ENCODE measurements around the gene DLG5.

Gene DLG5

GRCh38 chr10:77819210-77820112 is 107.1 kb downstream of the DLG5 start:
- no peak for DNase-seq
- TF ChIP-seq GATA1 (IDR thresholded peaks at IDR 0.05; ENCODE audit: low read depth, low read length): no peak
- TF ChIP-seq POLR2A (IDR thresholded peaks at IDR 0.05; ENCODE audit: low read length): no peak

DNA sequence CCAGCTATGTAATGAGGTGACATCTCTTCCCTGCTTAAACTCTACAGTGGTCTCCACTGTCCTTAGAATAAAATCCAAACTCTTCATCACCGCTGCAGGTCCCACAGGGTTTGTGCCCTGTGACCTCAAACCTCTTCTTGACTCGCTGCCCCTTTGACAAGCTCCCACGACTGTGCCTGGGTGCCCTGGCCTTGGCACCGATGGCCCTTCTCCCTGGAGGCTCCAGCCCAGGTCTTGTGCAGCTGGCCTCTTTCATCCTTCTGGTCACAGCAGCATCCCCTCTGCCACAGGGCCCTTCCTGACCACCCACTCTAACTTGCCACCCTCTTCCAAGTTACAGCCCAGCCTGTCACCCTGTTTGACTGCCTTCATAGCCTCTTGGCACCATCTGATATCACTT is 108.2 kb downstream of the DLG5 start:
- no peak for TF ChIP-seq POLR2A (IDR thresholded peaks at IDR 0.05; ENCODE audit: low read length)
- no peak for TF ChIP-seq GATA1 (IDR thresholded peaks at IDR 0.05; ENCODE audit: low read depth, low read length)
- no peak for DNase-seq

DNA sequence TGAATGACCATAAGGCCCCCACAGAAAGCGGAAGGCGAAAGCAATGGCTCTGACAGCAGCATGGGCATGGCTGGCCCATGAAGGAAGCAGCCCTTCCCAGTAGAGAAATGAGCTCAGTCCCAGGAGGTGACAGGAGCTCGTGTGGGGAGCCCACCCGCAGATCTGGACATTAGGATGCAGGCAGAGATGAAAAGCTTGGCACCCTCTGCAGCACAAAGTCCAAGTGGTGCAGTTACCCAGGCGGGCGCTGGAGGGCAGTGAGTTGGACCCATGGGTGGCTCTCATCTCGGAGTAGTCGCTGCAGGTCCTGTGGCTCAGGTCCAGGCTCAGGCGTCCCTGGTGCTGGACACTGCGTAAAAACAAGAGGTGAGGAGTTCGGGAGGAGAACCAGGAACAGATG is 109.0 kb downstream of the DLG5 start:
- TF ChIP-seq GATA1 (IDR thresholded peaks at IDR 0.05; ENCODE audit: low read depth, low read length) (no peak), POLR2A (IDR thresholded peaks at IDR 0.05; ENCODE audit: low read length) (no peak)
- DNase-seq: no peak

GRCh38 chr10:77816311-77816710 is 110.2 kb downstream of the DLG5 start:
- TF ChIP-seq POLR2A (IDR thresholded peaks at IDR 0.05; ENCODE audit: low read length) (no peak), GATA1 (IDR thresholded peaks at IDR 0.05; ENCODE audit: low read depth, low read length) (no peak)
- DNase-seq: no peak

GRCh38 chr10:77812741-77813140 is 113.8 kb downstream of the DLG5 start:
- no peak for TF ChIP-seq GATA1 (IDR thresholded peaks at IDR 0.05; ENCODE audit: low read depth, low read length)
- no peak for TF ChIP-seq POLR2A (IDR thresholded peaks at IDR 0.05; ENCODE audit: low read length)
- DNase-seq: no peak

DNA sequence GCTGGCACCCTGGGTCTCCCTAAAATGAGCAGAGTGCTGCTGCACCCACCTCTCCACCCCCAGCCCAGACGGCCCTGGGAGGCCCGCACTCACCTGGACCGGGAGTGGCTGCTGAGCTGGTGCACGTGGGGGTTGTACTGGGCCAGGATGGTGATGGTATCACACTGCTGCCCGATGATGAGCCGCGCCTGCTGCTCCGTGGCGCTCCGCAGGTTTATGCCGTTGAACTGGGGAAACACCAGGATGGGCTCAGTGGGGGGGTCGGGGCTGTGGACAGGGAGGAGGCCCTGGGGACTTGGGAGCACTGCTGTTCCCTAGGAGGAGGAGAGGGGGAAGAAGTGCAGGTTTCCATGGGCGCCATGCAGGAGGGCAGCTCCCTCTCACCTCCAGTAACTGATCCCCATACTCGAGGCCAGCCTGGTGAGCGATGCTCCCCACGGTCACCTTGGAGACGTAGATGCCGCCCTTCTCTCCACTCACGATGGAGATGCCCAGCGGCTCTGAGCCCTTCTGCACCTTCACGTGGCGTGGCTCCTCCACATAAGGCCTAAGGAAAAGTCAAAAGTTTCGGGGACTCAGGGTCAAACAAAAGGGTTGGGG is 114.6 kb downstream of the DLG5 start:
- DNase-seq: no peak
- no peak for TF ChIP-seq GATA1 (IDR thresholded peaks at IDR 0.05; ENCODE audit: low read depth, low read length)

- DNase-seq: no peak
- no peak for TF ChIP-seq POLR2A (IDR thresholded peaks at IDR 0.05; ENCODE audit: low read length)
- no peak for TF ChIP-seq GATA1 (IDR thresholded peaks at IDR 0.05; ENCODE audit: low read depth, low read length)
Observed at GRCh38 chr10:77810446-77811335, 115.9 kb downstream of the DLG5 start.

- no peak for TF ChIP-seq POLR2A (IDR thresholded peaks at IDR 0.05; ENCODE audit: low read length)
- no peak for TF ChIP-seq GATA1 (IDR thresholded peaks at IDR 0.05; ENCODE audit: low read depth, low read length)
- no peak for DNase-seq
Observed at GRCh38 chr10:77809336-77809735, 117.2 kb downstream of the DLG5 start.

GRCh38 chr10:77807706-77808105 is 118.8 kb downstream of the DLG5 start:
- no peak for DNase-seq
- TF ChIP-seq GATA1 (IDR thresholded peaks at IDR 0.05; ENCODE audit: low read depth, low read length): no peak
- TF ChIP-seq POLR2A (IDR thresholded peaks at IDR 0.05; ENCODE audit: low read length): no peak

GRCh38 chr10:77806511-77807157 is 119.9 kb downstream of the DLG5 start:
- TF ChIP-seq GATA1 (IDR thresholded peaks at IDR 0.05; ENCODE audit: low read depth, low read length): no peak
- TF ChIP-seq POLR2A (IDR thresholded peaks at IDR 0.05; ENCODE audit: low read length): no peak
- DNase-seq: no peak

DNA sequence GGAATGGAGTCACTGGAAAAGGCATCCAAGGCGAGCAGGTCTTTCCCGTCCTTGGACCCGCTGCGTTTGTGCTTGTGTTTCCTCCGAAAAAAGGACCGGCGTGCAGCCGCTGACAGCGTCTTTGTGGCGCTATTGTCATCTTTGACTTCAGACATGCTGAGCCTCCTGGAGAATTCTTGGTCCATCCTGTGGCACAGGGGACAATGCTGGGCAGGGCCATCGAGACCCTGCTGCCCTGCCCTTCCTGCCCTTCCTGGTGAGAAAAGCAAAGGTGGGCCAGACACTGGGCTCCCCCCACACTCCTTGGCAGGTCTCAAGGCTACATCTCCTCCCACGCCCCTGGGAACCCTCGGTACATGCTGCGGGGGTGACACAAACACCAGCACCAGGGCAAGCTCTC is 120.9 kb downstream of the DLG5 start:
- no peak for DNase-seq
- TF ChIP-seq GATA1 (IDR thresholded peaks at IDR 0.05; ENCODE audit: low read depth, low read length) (no peak), POLR2A (IDR thresholded peaks at IDR 0.05; ENCODE audit: low read length) (no peak)

DNA sequence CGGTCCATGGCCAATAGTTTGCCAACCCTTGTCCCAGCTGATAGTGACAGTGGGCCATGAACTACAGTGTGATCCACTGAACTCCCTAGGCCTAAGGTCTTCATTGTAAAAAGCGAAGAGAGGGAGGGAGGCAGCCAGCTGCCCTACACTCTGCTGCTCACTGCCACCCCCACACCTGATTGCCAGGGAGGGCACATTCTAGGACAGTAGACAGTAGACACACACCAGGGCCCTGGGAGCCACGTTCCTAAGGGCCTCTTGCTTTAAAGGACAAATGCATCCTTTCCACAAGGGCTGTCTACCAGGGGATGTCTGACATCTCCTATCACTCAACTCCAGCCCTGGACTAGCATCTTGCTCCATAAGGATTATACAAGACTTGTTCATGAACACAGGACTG is 122.2 kb downstream of the DLG5 start:
- no peak for DNase-seq
- TF ChIP-seq GATA1 (IDR thresholded peaks at IDR 0.05; ENCODE audit: low read depth, low read length) (no peak), POLR2A (IDR thresholded peaks at IDR 0.05; ENCODE audit: low read length) (no peak)

DNA sequence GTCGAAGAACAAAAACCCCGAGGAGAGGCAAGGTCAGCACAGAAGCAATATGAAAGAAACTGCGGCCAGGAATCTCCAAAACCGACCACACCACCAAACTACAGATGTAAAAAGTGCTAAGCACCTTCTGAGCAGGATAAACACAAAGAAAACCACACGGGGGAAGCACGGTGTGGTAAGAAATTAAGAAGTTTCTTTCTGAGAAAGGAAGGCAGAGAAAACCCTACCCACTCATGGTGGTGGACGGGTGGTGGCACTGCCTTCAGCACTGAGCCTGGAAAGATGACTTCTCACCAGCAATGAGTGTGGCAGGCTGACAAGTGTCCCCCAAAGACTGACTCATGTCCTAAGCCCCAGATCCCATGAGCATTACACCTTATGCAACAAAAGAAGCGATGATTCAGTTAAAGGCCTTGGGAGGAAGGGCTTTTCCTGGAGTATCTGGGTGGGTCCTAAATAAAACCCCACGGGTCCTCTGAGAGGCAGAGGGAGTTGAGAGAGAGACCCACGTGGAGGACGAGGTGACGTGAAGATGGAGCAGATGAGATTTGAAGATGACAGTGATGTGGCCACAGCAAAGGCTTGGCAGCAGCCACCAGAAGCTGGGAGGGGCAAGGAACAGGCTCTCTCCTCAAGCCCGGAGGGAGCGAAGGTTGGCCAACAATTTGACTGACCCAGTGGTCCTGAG is 124.9 kb downstream of the DLG5 start:
- TF ChIP-seq POLR2A (IDR thresholded peaks at IDR 0.05; ENCODE audit: low read length): no peak
- no peak for TF ChIP-seq GATA1 (IDR thresholded peaks at IDR 0.05; ENCODE audit: low read depth, low read length)
- DNase-seq: no peak

All from erythroblast (primary cell).